Measurements from ENCODE around the gene OPN4.
"Not testable (repeated sequence)": the region's sequence is repeated elsewhere in the genome, so short reads cannot be mapped to it uniquely, and the experiment has no call there.

The OPN4 gene, protein sequence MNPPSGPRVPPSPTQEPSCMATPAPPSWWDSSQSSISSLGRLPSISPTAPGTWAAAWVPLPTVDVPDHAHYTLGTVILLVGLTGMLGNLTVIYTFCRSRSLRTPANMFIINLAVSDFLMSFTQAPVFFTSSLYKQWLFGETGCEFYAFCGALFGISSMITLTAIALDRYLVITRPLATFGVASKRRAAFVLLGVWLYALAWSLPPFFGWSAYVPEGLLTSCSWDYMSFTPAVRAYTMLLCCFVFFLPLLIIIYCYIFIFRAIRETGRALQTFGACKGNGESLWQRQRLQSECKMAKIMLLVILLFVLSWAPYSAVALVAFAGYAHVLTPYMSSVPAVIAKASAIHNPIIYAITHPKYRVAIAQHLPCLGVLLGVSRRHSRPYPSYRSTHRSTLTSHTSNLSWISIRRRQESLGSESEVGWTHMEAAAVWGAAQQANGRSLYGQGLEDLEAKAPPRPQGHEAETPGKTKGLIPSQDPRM

GRCh38 chr10:86654411-86655172 lies at the start of gene OPN4:
Gene OPN4, plus strand, starts transcription at chr10:86654547. Its CDS starts 237 bp downstream, at chr10:86654784.
- DNase-seq (ENCODE audit: low read depth): peak; percentile 52

GRCh38 chr10:86607674-86608073 lies 46.7 kb upstream of the OPN4 start:
- DNase-seq (ENCODE audit: low read depth): no peak

DNA sequence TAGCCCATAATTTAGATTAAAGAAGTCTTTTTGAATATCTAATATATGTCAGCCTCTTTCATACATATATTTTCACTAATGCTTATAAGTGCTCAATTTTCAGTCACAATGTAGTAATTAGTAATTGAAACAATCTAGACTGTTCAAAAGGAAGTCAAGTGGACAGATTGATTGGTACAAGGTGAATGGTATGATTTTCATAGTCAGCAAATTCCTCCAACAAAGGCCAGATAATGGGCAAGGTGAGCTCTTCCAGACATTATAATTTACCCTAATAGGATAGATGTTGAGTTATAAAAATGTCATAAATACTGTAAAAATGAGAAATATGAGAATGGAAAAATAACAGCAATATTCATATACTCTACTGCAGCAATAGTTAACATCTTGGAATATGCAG lies 44.4 kb upstream of the OPN4 start:
- DNase-seq (ENCODE audit: low read depth): no peak

GRCh38 chr10:86611386-86611785 lies 43.0 kb upstream of the OPN4 start:
- DNase-seq (ENCODE audit: low read depth): no peak

DNA sequence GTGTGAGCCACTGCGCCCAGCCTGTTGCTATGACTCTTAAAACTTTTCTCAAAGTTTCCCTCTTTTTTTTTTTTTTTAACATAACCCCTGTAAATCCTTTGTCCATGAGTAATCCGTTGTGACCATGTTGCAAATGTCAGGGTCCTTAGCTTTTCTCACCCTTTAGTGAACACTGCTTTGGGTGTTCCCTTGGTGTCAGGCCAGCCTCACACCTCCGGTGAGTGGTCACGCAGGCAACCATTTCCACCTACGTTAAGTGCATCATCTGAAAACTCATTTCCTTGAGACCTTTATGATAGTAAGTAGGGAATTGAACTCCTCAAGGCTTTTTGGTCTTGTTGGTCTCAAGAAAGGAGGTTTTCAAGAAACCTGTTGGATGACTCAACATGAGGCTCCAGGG lies 41.3 kb upstream of the OPN4 start:
- no peak for DNase-seq (ENCODE audit: low read depth)

- no peak for DNase-seq (ENCODE audit: low read depth)
These were observed 40.4 kb upstream of the OPN4 start for GRCh38 chr10:86613905-86614304.

GRCh38 chr10:86614853-86615252 lies 39.5 kb upstream of the OPN4 start:
- no peak for DNase-seq (ENCODE audit: low read depth)

DNA sequence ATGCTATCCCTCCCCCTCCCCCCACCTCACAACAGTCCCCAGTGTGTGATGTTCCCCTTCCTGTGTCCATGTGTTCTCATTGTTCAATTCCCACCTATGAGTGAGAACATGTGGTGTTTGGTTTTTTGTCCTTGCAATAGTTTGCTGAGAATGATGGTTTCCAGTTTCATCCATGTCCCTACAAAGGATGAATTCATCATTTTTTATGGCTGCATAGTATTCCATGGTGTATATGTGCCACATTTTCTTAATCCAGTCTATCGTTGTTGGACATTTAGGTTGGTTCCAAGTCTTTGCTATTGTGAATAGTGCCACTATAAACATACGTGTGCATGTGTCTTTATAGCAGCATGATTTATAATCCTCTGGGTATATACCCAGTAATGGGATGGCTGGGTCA lies 37.1 kb upstream of the OPN4 start:
- DNase-seq (ENCODE audit: low read depth): not testable (repeated sequence)

GRCh38 chr10:86628311-86628710 lies 26.0 kb upstream of the OPN4 start:
- peak; percentile 55 for DNase-seq (ENCODE audit: low read depth)

DNA sequence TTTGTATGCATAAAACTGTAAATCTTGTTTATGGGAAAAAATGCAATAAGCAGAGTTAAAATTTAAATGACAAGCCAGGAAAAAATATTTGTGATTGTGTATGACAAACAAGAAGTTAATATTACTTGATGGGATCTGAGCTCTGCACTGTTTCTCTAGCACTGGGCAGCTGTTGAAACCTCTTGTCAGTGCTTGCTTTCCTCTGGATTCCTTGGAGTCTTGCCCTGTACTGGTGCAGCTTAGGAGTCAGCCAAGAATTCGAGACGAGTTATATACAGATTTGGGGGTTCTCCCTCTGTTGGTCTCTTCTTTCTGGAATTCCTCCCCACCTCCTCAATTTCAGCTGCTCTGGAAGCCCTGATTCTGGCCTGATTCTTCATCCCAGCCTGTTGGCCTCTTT lies 24.3 kb upstream of the OPN4 start:
- peak; percentile 27 for DNase-seq (ENCODE audit: low read depth)

DNA sequence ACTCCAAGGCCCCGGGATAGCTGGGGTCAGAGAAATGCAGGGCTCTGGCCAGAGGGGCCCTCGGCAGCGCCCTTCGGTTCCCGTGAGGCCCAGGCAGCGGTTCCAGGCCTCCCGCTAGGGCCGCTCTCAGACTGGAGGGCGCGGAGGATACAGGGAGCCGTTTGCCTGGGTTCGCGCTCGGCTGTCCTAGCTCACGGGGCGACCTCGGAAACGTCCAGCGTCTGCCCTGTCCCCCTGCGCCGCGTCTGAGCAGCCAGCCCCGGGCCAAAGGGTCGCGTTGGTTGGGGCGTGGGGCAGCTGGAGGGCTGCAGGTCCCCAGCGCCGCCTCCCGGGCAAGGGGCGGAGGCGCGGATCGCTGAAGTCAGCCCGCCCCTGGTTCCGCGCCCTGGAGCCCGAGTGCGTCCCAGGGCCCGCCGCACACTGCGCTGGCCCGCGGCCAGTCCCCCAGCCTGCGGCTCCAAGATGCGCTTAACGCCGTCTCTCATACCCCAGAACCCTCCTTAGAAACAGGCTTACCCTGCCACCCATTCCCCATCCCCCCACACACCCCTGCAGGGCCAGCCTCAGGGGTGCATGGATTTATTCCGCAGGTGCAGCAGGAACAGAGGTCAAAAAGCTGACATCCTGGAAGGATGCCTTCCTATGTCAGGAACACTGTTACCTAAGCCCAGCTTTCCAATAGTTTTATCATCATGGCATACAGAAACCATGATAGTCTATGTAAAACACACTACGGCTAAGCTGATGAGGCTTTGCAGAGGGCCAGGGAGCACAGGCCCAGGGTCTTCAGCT lies 22.1 kb upstream of the OPN4 start:
- DNase-seq (ENCODE audit: low read depth): peak; percentile 43

- DNase-seq (ENCODE audit: low read depth): no peak
These were observed 21.4 kb upstream of the OPN4 start for GRCh38 chr10:86632951-86633350.

DNA sequence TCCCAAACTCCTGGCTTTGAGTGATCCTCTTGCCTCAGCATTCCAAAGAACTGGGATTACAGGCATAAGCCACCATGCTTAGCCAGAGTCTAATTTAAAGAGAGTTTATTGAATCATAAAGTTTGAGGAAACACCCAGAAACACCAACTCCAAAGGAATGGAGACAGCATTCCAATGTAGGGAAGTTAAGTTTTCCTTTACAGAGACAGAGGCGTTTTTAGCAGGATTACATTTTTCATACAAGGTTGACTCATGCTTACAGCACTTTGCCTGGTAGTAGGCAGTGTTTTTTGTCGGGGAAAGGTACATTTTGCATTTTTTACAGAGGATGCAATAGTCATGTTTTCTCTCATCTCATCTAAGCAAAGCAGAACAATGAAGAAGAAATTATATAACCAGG lies 18.9 kb upstream of the OPN4 start:
- peak; percentile 95 for DNase-seq (ENCODE audit: low read depth)

DNA sequence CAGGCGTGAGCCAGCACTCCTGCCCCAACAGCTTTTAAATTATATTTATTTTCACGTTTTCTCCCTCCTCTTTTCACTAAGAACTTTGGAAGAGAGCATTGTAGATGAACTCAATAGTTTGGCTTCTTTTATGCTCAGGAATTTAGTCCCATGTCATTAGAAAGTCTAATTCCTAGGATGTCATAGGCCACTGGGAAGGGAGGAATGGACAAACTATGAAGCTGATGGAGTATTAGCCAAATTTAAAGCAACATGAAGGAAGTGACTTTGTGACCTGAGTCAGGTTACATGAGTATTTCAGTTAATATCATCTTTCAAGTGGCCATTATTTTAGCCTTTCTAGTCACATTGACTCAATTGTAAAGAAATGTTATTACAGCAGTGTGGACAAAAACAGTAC lies 18.0 kb upstream of the OPN4 start:
- peak; percentile 67 for DNase-seq (ENCODE audit: low read depth)

GRCh38 chr10:86642021-86642420 lies 12.3 kb upstream of the OPN4 start:
- no peak for DNase-seq (ENCODE audit: low read depth)

DNA sequence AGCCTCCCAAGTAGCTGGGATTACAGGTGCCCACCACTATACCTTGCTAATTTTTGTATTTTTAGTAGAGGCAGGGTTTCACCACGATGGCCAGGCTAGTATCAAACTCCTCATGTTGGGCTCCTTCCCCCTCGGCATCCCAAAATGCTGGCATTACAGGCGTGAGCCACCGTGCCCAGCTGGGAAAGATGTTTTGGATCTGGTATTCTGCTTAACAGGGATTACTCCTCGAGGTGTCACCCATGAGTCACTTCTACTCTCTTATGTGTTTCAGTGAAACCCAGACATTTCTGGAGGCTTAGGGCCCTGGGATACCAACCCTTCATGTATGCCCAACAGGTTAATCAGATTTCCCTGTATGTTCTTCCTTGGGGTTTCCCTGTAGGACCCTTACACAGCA lies 11.8 kb upstream of the OPN4 start:
- DNase-seq (ENCODE audit: low read depth): peak; percentile 62

DNA sequence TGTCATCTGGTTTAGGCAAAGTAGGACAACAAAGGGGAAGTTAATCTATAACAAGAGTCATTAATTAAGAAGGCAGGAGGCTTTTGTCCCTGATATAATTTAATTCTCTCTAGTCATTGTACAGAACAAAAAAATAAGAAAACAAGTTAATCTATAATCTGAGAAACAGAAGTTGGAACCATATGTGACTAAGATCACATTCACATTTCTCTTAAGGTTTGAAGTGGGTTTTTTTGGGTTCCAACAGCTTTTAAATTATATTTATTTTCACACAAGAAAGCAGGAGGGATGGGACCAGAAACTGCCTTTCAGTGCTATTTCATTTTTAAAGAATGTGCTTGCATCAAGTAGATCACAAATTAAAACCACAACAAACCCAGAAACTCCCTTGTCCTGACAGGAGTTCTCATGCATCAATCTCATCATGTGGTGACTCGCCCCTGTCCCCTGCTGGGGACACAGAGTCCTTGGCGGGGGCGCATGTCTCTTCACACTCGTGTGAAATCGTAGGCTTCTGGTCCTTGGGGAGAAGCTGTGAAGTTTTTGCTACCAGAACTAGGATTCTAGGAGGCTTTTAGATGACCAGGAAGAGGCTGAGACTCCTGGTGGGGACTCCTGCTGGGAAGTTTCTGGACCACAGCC lies 10.1 kb upstream of the OPN4 start:
- DNase-seq (ENCODE audit: low read depth): peak; percentile 73

DNA sequence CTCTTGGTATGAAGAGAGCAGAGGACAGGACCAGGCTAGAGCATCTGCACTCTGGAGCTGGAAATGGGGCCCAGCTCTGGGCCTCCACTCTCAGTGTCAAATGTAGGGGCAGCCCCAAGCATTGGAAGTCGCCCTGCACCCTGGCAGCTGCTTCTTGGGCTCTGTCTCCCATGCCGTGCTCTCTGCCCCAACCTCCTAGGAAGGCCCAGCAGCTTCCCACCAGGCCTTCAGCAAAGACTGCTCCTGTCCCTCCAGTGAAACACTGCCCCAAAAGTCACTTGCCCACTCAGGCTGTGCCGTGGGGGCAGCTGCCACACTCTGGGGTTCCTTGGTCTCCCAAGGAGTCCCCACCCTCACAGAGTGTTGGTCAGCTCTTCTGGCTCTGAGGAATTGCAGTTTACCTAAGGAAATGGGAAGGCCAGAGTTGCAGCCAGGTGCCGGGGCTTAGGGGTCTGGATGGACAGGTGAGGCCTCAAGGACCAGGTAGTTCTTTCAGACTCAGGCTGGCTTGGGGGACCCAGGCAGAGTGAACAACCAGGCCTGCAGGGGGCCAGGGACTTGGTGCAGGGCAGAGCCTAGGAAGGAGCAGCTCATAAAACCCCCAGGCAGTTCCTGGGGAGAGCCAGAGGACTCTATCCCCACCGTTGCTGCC lies 9.4 kb upstream of the OPN4 start:
- no peak for DNase-seq (ENCODE audit: low read depth)

DNA sequence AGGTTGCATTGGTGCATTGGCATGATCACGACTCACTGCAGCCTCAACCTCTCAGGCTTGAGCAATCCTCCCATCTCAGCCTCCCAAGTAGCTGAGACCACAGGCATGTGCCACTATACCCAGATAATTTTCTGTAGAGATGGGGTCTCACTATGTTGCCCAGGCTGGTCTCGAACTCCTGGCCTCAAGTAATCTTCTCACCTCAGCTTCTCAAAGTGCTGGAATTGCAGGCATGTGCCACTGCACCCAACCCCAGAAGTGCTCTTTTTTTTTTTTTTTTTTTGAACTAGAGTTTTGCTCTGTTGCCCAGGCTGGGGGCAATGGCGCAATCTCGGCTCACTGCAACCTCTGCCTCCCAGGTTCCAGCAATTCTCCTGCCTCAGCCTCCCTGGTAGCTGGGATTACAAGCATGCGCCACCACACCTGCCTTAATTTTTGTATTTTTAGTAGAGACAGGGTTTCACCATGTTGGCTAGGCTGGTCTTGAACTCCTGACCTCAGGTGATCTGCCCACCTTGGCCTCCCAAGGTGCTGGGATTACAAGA lies 8.7 kb upstream of the OPN4 start:
- DNase-seq (ENCODE audit: low read depth): not testable (repeated sequence)

- DNase-seq (ENCODE audit: low read depth): no peak
These were observed 7.8 kb upstream of the OPN4 start for GRCh38 chr10:86646532-86646931.

DNA sequence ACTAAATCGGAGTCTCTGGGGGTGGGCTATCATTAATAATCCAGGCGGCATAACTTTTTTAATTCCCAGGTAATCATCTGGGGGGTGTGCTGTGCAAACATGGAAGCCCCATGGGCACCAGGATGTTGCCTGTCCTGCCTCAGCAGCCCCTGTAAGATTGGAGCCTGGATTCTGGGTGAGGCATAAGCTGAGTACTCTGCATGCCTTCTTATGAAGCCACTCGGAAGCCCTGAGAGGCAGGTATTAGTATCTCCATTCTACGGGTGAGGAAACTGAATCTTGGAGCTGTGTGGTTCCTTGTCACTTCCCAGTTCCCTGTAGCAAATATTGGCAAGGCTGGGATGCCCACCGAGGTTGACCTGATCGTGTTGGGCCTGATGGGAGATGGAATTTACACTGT lies 7.4 kb upstream of the OPN4 start:
- no peak for DNase-seq (ENCODE audit: low read depth)
